PC-9 (cell line): ENCODE data around the gene POLG. TPM values are rescaled to one million over a fixed set of nuclear protein-coding genes. Genes with fewer than 3 reads are reported as not detected.

ENCODE experiments used
- BruUV-seq: library from RNA; stranded (reverse); fragments of 400-500 nt; replicated peaks from 2 replicates; lab custom pipeline; 2021; lab: Mats Ljungman, UMichigan
- CTCF ChIA-PET: fragments of 300-600 bp; sonication (Branson Sonifier 250); formaldehyde crosslinking; loops from one replicate; lab custom pipeline; 2022; ENCODE audit warnings: antibody characterized with exemption; lab: Charles Lee
- POLR2A ChIA-PET: fragments of 300-600 bp; sonication (Branson Sonifier 250); formaldehyde crosslinking; loops from one replicate; lab custom pipeline; 2022; ENCODE audit warnings: antibody characterized with exemption; ENCODE audit not compliant: unreplicated experiment; lab: Charles Lee
- DNase-seq, 2 experiments: peaks; one replicate each; pipeline versions ENCODE4 v3.0.0 to v3.0.0-alpha.2; 2015 to 2022; ENCODE audit warnings: mixed read lengths in 1 of 2
- H2AFZ ChIP-seq: fragments of 200-600 bp; sonication (generic); 2 replicates; pipeline ENCODE4 v1.8.1; 2017; ENCODE audit warnings: antibody characterized with exemption
- H3F3A ChIP-seq: fragments of 200-600 bp; sonication (generic); 2 replicates; pipeline ENCODE4 v1.8.1; 2017; ENCODE audit warnings: antibody characterized with exemption, mild to moderate bottlenecking, low read depth; ENCODE audit not compliant: insufficient read depth
- H3K27ac ChIP-seq: fragments of 200-600 bp; sonication (generic); 2 replicates; pipeline ENCODE4 v1.6.1; 2016; ENCODE audit warnings: mixed run types
- H3K27me3 ChIP-seq: fragments of 200-600 bp; sonication (generic); 2 replicates; pipeline ENCODE4 v1.6.1; 2016; ENCODE audit warnings: low read depth, mixed run types; ENCODE audit not compliant: insufficient read depth
- H3K36me3 ChIP-seq: fragments of 200-600 bp; sonication (generic); 2 replicates; pipeline ENCODE4 v1.6.1; 2016; ENCODE audit warnings: low read depth, mixed run types
- H3K4me1 ChIP-seq: fragments of 200-600 bp; sonication (generic); replicated peaks from 2 replicates; pipeline ENCODE4 v1.6.1; 2016; ENCODE audit warnings: mixed run types; ENCODE audit not compliant: insufficient read depth
- H3K4me2 ChIP-seq: fragments of 200-600 bp; sonication (generic); 2 replicates; pipeline ENCODE4 v1.6.1; 2017; ENCODE audit warnings: mixed run types
- H3K4me3 ChIP-seq: fragments of 200-600 bp; sonication (generic); 2 replicates; pipeline ENCODE4 v1.6.1; 2016; ENCODE audit warnings: mixed run types
- H3K79me2 ChIP-seq: fragments of 200-600 bp; sonication (generic); 2 replicates; pipeline ENCODE4 v1.6.1; 2017; ENCODE audit warnings: low read depth, mixed run types
- H3K9me2 ChIP-seq: fragments of 200-600 bp; sonication (generic); 2 replicates; pipeline ENCODE4 v1.8.1; 2017; ENCODE audit warnings: mild to moderate bottlenecking; ENCODE audit not compliant: insufficient read depth
- H3K9me3 ChIP-seq: fragments of 200-600 bp; sonication (generic); 2 replicates; pipeline ENCODE4 v1.8.1; 2016; ENCODE audit warnings: low read depth; ENCODE audit not compliant: insufficient read depth
- H4K20me1 ChIP-seq: fragments of 200-600 bp; sonication (generic); 2 replicates; pipeline ENCODE4 v1.8.1; 2017; ENCODE audit not compliant: insufficient read depth
- EZH2 ChIP-seq: fragments of 200-600 bp; sonication (generic); IDR thresholded peaks from 2 replicates; pipeline ENCODE4 v1.8.0; 2017; ENCODE audit warnings: antibody characterized with exemption, low read depth
- intact Hi-C: fragments of 100-400 bp; cut with micrococcal nuclease; formaldehyde crosslinking; loops from one replicate; pipeline ENCODE4 v1.10.0; 2022; ENCODE audit not compliant: unreplicated experiment
- total RNA-seq: library from RNA; stranded (reverse); gene quantifications from 2 replicates; pipeline ENCODE4 v1.2.3, GENCODE V29; 2021
- TF ChIP-seq, protein P1 (sequence below): fragments of 200-600 bp; sonication (generic); conservative IDR thresholded peaks from 2 replicates; pipeline ENCODE4 v1.6.1; 2017; ENCODE audit warnings: mixed run types, antibody characterized with exemption, mild to moderate bottlenecking, moderate library complexity

POLG gene
- total RNA-seq, 1 experiment from 2014 or later = 43.6 TPM

DNA sequence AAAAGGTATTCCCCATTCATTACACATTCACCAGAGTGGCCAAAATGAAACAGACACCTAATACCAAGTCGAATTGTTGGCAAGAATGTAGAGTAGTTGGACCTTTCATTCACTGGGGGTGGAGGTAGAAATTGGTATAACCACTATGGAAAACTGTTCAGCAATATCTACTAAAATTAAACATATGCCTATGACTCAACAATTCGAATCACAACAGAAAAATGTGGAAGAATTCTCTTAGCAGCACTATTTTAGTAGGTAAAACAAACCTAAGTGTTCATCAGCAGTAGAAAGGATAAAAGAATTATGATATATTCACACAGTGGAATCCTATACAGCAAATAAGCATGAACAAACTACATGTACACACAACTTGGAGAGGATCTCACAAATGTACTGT is 30.6 kb downstream of the POLG start:
- intact Hi-C loops = loop anchor here (5.0 kb wide), 1 partner anchor 97 kb away; no protein-coding TSS in a partner anchor
- H3K36me3 ChIP-seq = peaks cover 5% of the 10 kb centered on the region; the same call in 1 of the 2 replicates

DNA sequence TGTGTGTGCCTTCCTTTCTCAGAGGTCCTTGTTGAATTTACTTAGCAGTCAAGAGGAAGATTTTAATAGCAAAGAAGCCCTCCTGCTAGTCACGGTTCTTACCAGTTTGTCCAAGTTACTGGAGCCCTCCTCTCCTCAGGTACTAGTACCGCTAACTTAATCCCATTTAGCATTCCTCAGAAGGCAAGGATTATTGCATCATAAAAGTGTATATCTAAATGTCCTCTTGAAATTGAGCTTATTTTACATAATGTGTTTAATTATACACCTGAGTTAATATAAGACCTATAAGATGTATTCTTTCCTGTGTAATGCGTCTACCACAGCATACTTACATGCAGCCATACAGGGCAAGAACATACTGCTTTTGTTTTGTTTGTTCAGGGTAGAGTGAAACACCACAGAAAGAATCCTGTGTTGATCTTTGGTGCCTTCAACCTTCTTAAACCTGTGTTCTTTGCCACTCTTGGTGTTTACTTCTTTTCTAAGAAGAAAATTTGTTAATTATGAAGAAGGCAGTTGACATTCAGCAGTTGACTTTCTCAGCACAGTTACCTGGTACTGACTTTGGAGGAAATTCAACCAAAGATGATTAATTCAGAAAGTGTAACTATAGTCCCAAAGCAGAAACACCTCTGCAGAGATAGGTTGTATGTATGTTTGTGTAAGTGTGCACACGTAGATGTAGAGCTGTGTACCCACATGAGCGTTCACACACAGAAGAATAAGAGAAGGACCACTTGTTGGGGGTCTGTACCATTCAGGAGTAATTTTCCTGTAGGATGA is 33.1 kb downstream of the POLG start:
- intact Hi-C loops = loop anchor here (5.0 kb wide), 1 partner anchor 94 kb away; no protein-coding TSS in a partner anchor
- Histone ChIP-seq H3K27ac (no peak overlapping the region), H3K27me3 (no peaks in the 10 kb centered on the region), H2AFZ (no peak overlapping the region), H3F3A (peaks cover 12% of the 10 kb centered on the region; the same call in 1 of the 2 replicates), H3K4me1 (no peaks in the 10 kb centered on the region), H3K4me2 (no peak overlapping the region), H4K20me1 (no peaks in the 10 kb centered on the region), H3K79me2 (no peaks in the 10 kb centered on the region), H3K9me3 (no peaks in the 10 kb centered on the region), H3K4me3 (no peak overlapping the region), H3K36me3 (peaks cover 5% of the 10 kb centered on the region; the same call in 1 of the 2 replicates), H3K9me2 (no peaks in the 10 kb centered on the region)
- no TSS peak for BruUV-seq
- DNase-seq = no peak
- POLR2A ChIA-PET = no interaction called here
- TF ChIP-seq, protein P1, sequence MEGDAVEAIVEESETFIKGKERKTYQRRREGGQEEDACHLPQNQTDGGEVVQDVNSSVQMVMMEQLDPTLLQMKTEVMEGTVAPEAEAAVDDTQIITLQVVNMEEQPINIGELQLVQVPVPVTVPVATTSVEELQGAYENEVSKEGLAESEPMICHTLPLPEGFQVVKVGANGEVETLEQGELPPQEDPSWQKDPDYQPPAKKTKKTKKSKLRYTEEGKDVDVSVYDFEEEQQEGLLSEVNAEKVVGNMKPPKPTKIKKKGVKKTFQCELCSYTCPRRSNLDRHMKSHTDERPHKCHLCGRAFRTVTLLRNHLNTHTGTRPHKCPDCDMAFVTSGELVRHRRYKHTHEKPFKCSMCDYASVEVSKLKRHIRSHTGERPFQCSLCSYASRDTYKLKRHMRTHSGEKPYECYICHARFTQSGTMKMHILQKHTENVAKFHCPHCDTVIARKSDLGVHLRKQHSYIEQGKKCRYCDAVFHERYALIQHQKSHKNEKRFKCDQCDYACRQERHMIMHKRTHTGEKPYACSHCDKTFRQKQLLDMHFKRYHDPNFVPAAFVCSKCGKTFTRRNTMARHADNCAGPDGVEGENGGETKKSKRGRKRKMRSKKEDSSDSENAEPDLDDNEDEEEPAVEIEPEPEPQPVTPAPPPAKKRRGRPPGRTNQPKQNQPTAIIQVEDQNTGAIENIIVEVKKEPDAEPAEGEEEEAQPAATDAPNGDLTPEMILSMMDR = no peak
- TF ChIP-seq EZH2 = no peak
- CTCF ChIA-PET = no interaction called here

More for the DNA sequence above, 30.6 kb downstream of the POLG start:
- DNase-seq = no peak
- ChIA-PET CTCF (no interaction called here), POLR2A (no interaction called here)
- Histone ChIP-seq H3K79me2 (no peaks in the 10 kb centered on the region), H3K27ac (no peak overlapping the region), H3F3A (peaks cover 7% of the 10 kb centered on the region; the same call in 1 of the 2 replicates), H3K27me3 (no peaks in the 10 kb centered on the region), H3K4me1 (no peaks in the 10 kb centered on the region), H3K9me3 (no peaks in the 10 kb centered on the region), H3K4me2 (no peak overlapping the region), H2AFZ (no peak overlapping the region), H4K20me1 (no peaks in the 10 kb centered on the region), H3K9me2 (no peaks in the 10 kb centered on the region), H3K4me3 (no peak overlapping the region)
- no TSS peak for BruUV-seq
- TF ChIP-seq, protein P1 = no peak
- TF ChIP-seq EZH2 = no peak

DNA sequence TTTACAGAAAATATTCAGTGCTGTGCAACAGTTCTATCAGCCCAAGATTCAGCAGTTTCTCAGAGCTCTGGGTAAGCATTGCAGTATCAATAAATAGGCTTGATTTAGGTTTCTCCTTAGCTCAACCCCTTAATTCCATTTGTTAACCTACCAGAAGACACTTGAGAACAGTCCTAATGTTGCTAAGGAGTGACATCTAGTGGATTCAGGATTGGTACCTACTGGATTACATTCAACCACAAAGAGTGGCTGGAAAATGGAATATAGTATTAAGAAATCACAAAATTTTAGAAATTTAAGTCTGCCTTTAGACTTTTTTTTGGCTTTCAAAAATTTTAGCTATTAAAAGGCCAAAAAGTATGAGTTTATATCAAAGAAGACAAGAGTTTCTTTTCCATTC is 34.7 kb downstream of the POLG start:
- intact Hi-C loops = loop anchor here (5.0 kb wide), 1 partner anchor 93 kb away; no protein-coding TSS in a partner anchor
- no peak overlapping the region for H3K4me2 ChIP-seq
- no peaks in the 10 kb centered on the region for H3K9me2 ChIP-seq
- H3K27me3 ChIP-seq = no peaks in the 10 kb centered on the region
- DNase-seq = no peak
- H3K4me1 ChIP-seq = no peaks in the 10 kb centered on the region
- BruUV-seq = no TSS peak
- no peak overlapping the region for H3K4me3 ChIP-seq
- CTCF ChIA-PET = interaction anchor here (0.6 to 1.1 kb wide), 3 partner anchors 122 to 395 kb away, joined by 3 to 5 read pairs (median 4); no protein-coding TSS in a partner anchor
- POLR2A ChIA-PET = no interaction called here
- TF ChIP-seq EZH2 = no peak
- TF ChIP-seq, protein P1 = peak; percentile 38; the same call in 1 of the 2 replicates
- no peak overlapping the region for H3K27ac ChIP-seq
- no peaks in the 10 kb centered on the region for H3K79me2 ChIP-seq
- peaks cover 9% of the 10 kb centered on the region; the same call in 1 of the 2 replicates for H3F3A ChIP-seq
- H2AFZ ChIP-seq = no peak overlapping the region
- peaks cover 5% of the 10 kb centered on the region; the same call in 1 of the 2 replicates for H3K36me3 ChIP-seq
- H3K9me3 ChIP-seq = no peaks in the 10 kb centered on the region
- H4K20me1 ChIP-seq = no peaks in the 10 kb centered on the region
